ENCODE data around the gene HDAC5. TPM values are rescaled to one million over a fixed set of nuclear protein-coding genes. Genes with fewer than 3 reads are reported as not detected.
A peak's percentile ranks its signal among the peaks of the same experiment; 100 is the strongest.

Gene HDAC5
- total RNA-seq, 1 experiment from 2014 or later = 11.5 TPM

DNA sequence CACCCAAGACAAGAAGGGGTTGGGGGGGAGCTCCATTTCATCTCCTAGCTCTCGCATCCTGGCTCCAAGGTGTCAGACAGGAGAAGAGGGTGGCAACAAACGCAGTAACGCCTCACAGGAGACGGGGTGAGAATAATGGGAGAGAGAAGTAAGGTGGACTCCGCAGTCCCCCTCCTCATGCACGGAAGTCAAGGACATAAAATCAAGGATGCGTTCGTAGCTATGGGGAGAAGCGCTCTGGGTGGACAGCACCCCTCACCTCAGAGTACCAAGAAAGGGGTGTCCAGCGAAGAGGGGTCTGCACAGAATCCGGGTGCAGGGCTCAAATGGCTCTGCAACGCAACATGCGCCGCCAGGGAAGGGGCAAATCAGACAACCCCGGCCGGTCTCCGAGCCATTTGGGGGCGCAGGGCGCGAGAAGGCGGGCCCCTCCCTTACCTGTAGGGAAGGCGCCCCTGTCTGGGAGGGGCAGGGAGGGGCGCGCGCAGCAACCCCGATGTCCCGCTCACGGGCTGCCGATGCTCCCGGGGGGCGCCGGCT lies 555 bp downstream of the HDAC5 start:
- no peak overlapping the region for H3K27ac ChIP-seq (ENCODE audit: low read length)
- TF ChIP-seq, protein P1, sequence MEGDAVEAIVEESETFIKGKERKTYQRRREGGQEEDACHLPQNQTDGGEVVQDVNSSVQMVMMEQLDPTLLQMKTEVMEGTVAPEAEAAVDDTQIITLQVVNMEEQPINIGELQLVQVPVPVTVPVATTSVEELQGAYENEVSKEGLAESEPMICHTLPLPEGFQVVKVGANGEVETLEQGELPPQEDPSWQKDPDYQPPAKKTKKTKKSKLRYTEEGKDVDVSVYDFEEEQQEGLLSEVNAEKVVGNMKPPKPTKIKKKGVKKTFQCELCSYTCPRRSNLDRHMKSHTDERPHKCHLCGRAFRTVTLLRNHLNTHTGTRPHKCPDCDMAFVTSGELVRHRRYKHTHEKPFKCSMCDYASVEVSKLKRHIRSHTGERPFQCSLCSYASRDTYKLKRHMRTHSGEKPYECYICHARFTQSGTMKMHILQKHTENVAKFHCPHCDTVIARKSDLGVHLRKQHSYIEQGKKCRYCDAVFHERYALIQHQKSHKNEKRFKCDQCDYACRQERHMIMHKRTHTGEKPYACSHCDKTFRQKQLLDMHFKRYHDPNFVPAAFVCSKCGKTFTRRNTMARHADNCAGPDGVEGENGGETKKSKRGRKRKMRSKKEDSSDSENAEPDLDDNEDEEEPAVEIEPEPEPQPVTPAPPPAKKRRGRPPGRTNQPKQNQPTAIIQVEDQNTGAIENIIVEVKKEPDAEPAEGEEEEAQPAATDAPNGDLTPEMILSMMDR (IDR thresholded peaks at IDR 0.05) = no peak
- TF ChIP-seq POLR2AphosphoS5 (IDR thresholded peaks at IDR 0.05; ENCODE audit: low read depth, low read length) (no peak), SIN3A (IDR thresholded peaks at IDR 0.05; ENCODE audit: borderline replicate concordance, insufficient read depth, low read depth, low read length) (no peak), TCF7L2 (IDR thresholded peaks at IDR 0.05; ENCODE audit: low read depth, low read length) (no peak)
- TF ChIP-seq, protein P2, sequence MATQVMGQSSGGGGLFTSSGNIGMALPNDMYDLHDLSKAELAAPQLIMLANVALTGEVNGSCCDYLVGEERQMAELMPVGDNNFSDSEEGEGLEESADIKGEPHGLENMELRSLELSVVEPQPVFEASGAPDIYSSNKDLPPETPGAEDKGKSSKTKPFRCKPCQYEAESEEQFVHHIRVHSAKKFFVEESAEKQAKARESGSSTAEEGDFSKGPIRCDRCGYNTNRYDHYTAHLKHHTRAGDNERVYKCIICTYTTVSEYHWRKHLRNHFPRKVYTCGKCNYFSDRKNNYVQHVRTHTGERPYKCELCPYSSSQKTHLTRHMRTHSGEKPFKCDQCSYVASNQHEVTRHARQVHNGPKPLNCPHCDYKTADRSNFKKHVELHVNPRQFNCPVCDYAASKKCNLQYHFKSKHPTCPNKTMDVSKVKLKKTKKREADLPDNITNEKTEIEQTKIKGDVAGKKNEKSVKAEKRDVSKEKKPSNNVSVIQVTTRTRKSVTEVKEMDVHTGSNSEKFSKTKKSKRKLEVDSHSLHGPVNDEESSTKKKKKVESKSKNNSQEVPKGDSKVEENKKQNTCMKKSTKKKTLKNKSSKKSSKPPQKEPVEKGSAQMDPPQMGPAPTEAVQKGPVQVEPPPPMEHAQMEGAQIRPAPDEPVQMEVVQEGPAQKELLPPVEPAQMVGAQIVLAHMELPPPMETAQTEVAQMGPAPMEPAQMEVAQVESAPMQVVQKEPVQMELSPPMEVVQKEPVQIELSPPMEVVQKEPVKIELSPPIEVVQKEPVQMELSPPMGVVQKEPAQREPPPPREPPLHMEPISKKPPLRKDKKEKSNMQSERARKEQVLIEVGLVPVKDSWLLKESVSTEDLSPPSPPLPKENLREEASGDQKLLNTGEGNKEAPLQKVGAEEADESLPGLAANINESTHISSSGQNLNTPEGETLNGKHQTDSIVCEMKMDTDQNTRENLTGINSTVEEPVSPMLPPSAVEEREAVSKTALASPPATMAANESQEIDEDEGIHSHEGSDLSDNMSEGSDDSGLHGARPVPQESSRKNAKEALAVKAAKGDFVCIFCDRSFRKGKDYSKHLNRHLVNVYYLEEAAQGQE (IDR thresholded peaks at IDR 0.05; ENCODE audit: insufficient read depth in 1 of 2, low read depth in 2 of 2, low read length in 1 of 2) = no peak
- in situ Hi-C loops (cut with HindIII; ENCODE audit: low pct_unique_long_range_greater_than_20kb, low sequenced_read_pairs) (no loop called here), intact Hi-C loops (cut with micrococcal nuclease; ENCODE audit: unreplicated experiment) (no loop called here)
- ChIA-PET CTCF (interaction anchor here (0.6 to 0.8 kb wide), 3 partner anchors 28 to 45 kb away, joined by 3 to 4 read pairs (median 3); no protein-coding TSS in a partner anchor), POLR2A (no interaction called here)
- H3K4me1 ChIP-seq (ENCODE audit: control insufficient read depth, insufficient read depth, low read length) = peaks cover 5% of the 10 kb centered on the region; the same call in 1 of the 2 replicates
- no peak for DNase-seq (ENCODE audit: low read depth, low spot score)
- no peaks in the 10 kb centered on the region for H3K27me3 ChIP-seq (ENCODE audit: control insufficient read depth, insufficient read depth, low read length)
- no peaks in the 10 kb centered on the region for H3K36me3 ChIP-seq (ENCODE audit: control insufficient read depth, insufficient read depth, low read length)
- no TSS peak for BruUV-seq (replicated peaks)
- no peaks in the 10 kb centered on the region for H3K9me3 ChIP-seq (ENCODE audit: control insufficient read depth, insufficient read depth, low read depth, low read length)
- ATAC-seq = no peak
- peak overlapping the region; percentile 59 to 61 for H3K4me3 ChIP-seq (ENCODE audit: low read depth in 2 of 2, low read length in 2 of 2)

GRCh38 chr17:44121997-44122815 lies 1.2 kb downstream of the HDAC5 start:
- TF ChIP-seq TCF7L2 (IDR thresholded peaks at IDR 0.05; ENCODE audit: low read depth, low read length) (no peak), POLR2AphosphoS5 (IDR thresholded peaks at IDR 0.05; ENCODE audit: low read depth, low read length) (no peak), SIN3A (IDR thresholded peaks at IDR 0.05; ENCODE audit: borderline replicate concordance, insufficient read depth, low read depth, low read length) (no peak)
- TF ChIP-seq, protein P2 (IDR thresholded peaks at IDR 0.05; ENCODE audit: insufficient read depth in 1 of 2, low read depth in 2 of 2, low read length in 1 of 2) = no peak
- TF ChIP-seq, protein P1 (IDR thresholded peaks at IDR 0.05) = no peak
- POLR2A ChIA-PET = no interaction called here
- DNase-seq (ENCODE audit: low read depth, low spot score) = no peak
- Histone ChIP-seq H3K4me3 (ENCODE audit: low read depth in 2 of 2, low read length in 2 of 2) (peak overlapping the region; percentile 59 to 61), H3K36me3 (ENCODE audit: control insufficient read depth, insufficient read depth, low read length) (no peaks in the 10 kb centered on the region), H3K4me1 (ENCODE audit: control insufficient read depth, insufficient read depth, low read length) (peaks cover 5% of the 10 kb centered on the region; the same call in 1 of the 2 replicates), H3K27ac (ENCODE audit: low read length) (no peak overlapping the region), H3K9me3 (ENCODE audit: control insufficient read depth, insufficient read depth, low read depth, low read length) (no peaks in the 10 kb centered on the region), H3K27me3 (ENCODE audit: control insufficient read depth, insufficient read depth, low read length) (no peaks in the 10 kb centered on the region)
- intact Hi-C loops (cut with micrococcal nuclease; ENCODE audit: unreplicated experiment) = no loop called here
- in situ Hi-C loops (cut with HindIII; ENCODE audit: low pct_unique_long_range_greater_than_20kb, low sequenced_read_pairs) = no loop called here
- no peak for ATAC-seq
- TSS peak; percentile 75 for BruUV-seq (replicated peaks)
- CTCF ChIA-PET = interaction anchor here (0.8 kb wide), 2 partner anchors 39 to 46 kb away, joined by 3 read pairs; no protein-coding TSS in a partner anchor
